NCI-H187 (cell line): ENCODE results near the gene FADS2.
"Not testable (repeated sequence)": the region's sequence is repeated elsewhere in the genome, so short reads cannot be mapped to it uniquely, and the experiment has no call there.

Source experiments
- DNase-seq, 2 experiments: peaks; one replicate each; lab custom pipeline; 2025; lab: John Stamatoyannopoulos, UW

Gene FADS2

GRCh38 chr11:61868571-61869428 lies 40.7 kb downstream of the FADS2 start:
- DNase-seq = no peak

GRCh38 chr11:61869429-61869707 lies 41.3 kb downstream of the FADS2 start:
- no peak for DNase-seq

- DNase-seq = no peak
Observed at GRCh38 chr11:61869708-61870451, 41.8 kb downstream of the FADS2 start.

GRCh38 chr11:61870541-61871031 lies 42.5 kb downstream of the FADS2 start:
- no peak for DNase-seq

GRCh38 chr11:61871158-61871597 lies 43.1 kb downstream of the FADS2 start:
- DNase-seq = peak; percentile 52 to 53

GRCh38 chr11:61872935-61873565 lies 45.0 kb downstream of the FADS2 start:
- DNase-seq = no peak

GRCh38 chr11:61873588-61874376 lies 45.7 kb downstream of the FADS2 start:
- no peak for DNase-seq

- DNase-seq = no peak
Observed at GRCh38 chr11:61874377-61874809, 46.3 kb downstream of the FADS2 start.

- DNase-seq = no peak
Observed at GRCh38 chr11:61874853-61875252, 46.8 kb downstream of the FADS2 start.

- no peak for DNase-seq
Observed at GRCh38 chr11:61875698-61876097, 47.6 kb downstream of the FADS2 start.

- no peak for DNase-seq
Observed at GRCh38 chr11:61879152-61879551, 51.1 kb downstream of the FADS2 start.

- no peak for DNase-seq
Observed at GRCh38 chr11:61880031-61880430, 51.9 kb downstream of the FADS2 start.

GRCh38 chr11:61880454-61880853 lies 52.4 kb downstream of the FADS2 start:
- no peak for DNase-seq

- DNase-seq = no peak
Observed at GRCh38 chr11:61881397-61881796, 53.3 kb downstream of the FADS2 start.

GRCh38 chr11:61882267-61882666 lies 54.2 kb downstream of the FADS2 start:
- not testable (repeated sequence) for DNase-seq

- DNase-seq = no peak
Observed at GRCh38 chr11:61882879-61883278, 54.8 kb downstream of the FADS2 start.

GRCh38 chr11:61883327-61883726 lies 55.2 kb downstream of the FADS2 start:
- DNase-seq = no peak

- DNase-seq = no peak
Observed at GRCh38 chr11:61883947-61884346, 55.8 kb downstream of the FADS2 start.

GRCh38 chr11:61885166-61885778 lies 57.2 kb downstream of the FADS2 start:
- peak; percentile 61 to 89 for DNase-seq

- no peak for DNase-seq
Observed at GRCh38 chr11:61885784-61886580, 57.9 kb downstream of the FADS2 start.

GRCh38 chr11:61886643-61887042 lies 58.5 kb downstream of the FADS2 start:
- DNase-seq = no peak
